NCI-H69 (cell line): ENCODE results near the gene TNFSF13B.
"Not testable (repeated sequence)": the region's sequence is repeated elsewhere in the genome, so short reads cannot be mapped to it uniquely, and the experiment has no call there.

Source experiments
- DNase-seq: peaks from one replicate; lab custom pipeline; 2025; lab: John Stamatoyannopoulos, UW

The TNFSF13B gene

GRCh38 chr13:108269601-108270328 is at the start of gene TNFSF13B:
Gene TNFSF13B, plus strand, starts transcription at chr13:108269718. Its CDS starts 178 bp downstream, at chr13:108269896.
- DNase-seq, result peak; percentile 35

GRCh38 chr13:108220041-108220440 is 49.5 kb upstream of the TNFSF13B start:
- DNase-seq, result peak; percentile 84

- no peak for DNase-seq
Observed at GRCh38 chr13:108223687-108224503, 45.6 kb upstream of the TNFSF13B start.

GRCh38 chr13:108225440-108225839 is 44.1 kb upstream of the TNFSF13B start:
- no peak for DNase-seq

GRCh38 chr13:108226184-108226583 is 43.3 kb upstream of the TNFSF13B start:
- DNase-seq, result peak; percentile 76

- DNase-seq, result peak; percentile 51
Observed at GRCh38 chr13:108227651-108228272, 41.8 kb upstream of the TNFSF13B start.

- no peak for DNase-seq
Observed at GRCh38 chr13:108230377-108230776, 39.1 kb upstream of the TNFSF13B start.

- DNase-seq, result no peak
Observed at GRCh38 chr13:108249150-108249549, 20.4 kb upstream of the TNFSF13B start.

- no peak for DNase-seq
Observed at GRCh38 chr13:108257248-108257647, 12.3 kb upstream of the TNFSF13B start.

- DNase-seq, result no peak
Observed at GRCh38 chr13:108263621-108264355, 5.7 kb upstream of the TNFSF13B start.

GRCh38 chr13:108266321-108266990 is 3.1 kb upstream of the TNFSF13B start:
- peak; percentile 25 for DNase-seq

GRCh38 chr13:108267347-108267746 is 2.2 kb upstream of the TNFSF13B start:
- no peak for DNase-seq

GRCh38 chr13:108267855-108268254 is 1.7 kb upstream of the TNFSF13B start:
- not testable (repeated sequence) for DNase-seq

- no peak for DNase-seq
Observed at GRCh38 chr13:108268466-108269112, 929 bp upstream of the TNFSF13B start.

- DNase-seq, result no peak
Observed at GRCh38 chr13:108270442-108270841, 924 bp downstream of the TNFSF13B start.

GRCh38 chr13:108272333-108272732 is 2.8 kb downstream of the TNFSF13B start:
- DNase-seq, result no peak

GRCh38 chr13:108273429-108274118 is 4.1 kb downstream of the TNFSF13B start:
- no peak for DNase-seq

GRCh38 chr13:108274718-108275117 is 5.2 kb downstream of the TNFSF13B start:
- DNase-seq, result no peak

- DNase-seq, result no peak
Observed at GRCh38 chr13:108276060-108276459, 6.5 kb downstream of the TNFSF13B start.

GRCh38 chr13:108278466-108278865 is 8.9 kb downstream of the TNFSF13B start:
- no peak for DNase-seq
